BLaER1 (cell line): ENCODE measurements around the gene AUTS2.

Experiments used
- H3K27ac ChIP-seq: shearing (Covaris generic); formaldehyde crosslinking; 2 replicates; pipeline ENCODE4 v1.8.1; 2022
- H3K27me3 ChIP-seq: shearing (Covaris generic); formaldehyde crosslinking; 2 replicates; pipeline ENCODE4 v1.8.1; 2022
- H3K36me3 ChIP-seq: shearing (Covaris generic); formaldehyde crosslinking; 2 replicates; pipeline ENCODE4 v1.8.1; 2022
- H3K4me1 ChIP-seq: shearing (Covaris generic); formaldehyde crosslinking; 2 replicates; pipeline ENCODE4 v1.8.1; 2022
- H3K4me2 ChIP-seq: shearing (Covaris generic); formaldehyde crosslinking; 2 replicates; pipeline ENCODE4 v1.8.1; 2022
- H3K4me3 ChIP-seq: shearing (Covaris generic); formaldehyde crosslinking; 2 replicates; pipeline ENCODE4 v1.8.1; 2022
- H3K9ac ChIP-seq: shearing (Covaris generic); formaldehyde crosslinking; 2 replicates; pipeline ENCODE4 v1.8.1; 2022
- H3K9me3 ChIP-seq: shearing (Covaris generic); formaldehyde crosslinking; 2 replicates; pipeline ENCODE4 v1.8.1; 2022
- H4K20me1 ChIP-seq: shearing (Covaris generic); formaldehyde crosslinking; 2 replicates; pipeline ENCODE4 v1.8.1; 2022
- Cebpa-rat ChIP-seq: shearing (Covaris generic); IDR thresholded peaks from 2 replicates; pipeline ENCODE4 v1.8.1; 2022

Gene AUTS2

DNA sequence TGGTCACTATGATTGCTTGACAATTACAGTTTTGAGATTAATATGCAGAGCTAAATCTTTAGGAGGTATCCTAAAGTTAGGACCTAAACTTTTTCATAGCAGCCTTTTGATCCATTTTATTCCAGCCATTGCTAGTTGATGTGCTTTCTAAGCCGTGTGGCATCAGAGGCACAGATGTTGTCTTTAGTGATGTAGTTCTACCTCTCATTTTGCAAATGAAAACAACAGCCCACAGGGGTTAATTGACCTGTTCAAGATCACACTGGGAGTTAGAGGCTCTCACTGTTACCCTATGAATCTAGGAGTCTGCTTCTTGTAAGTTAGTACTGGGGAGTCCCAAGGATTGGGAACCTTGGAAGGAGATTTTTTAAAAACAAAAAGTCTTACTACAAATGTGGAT, 10.6 kb downstream of the AUTS2 start:
- H4K20me1 ChIP-seq: peaks cover 100% of the 10 kb centered on the region
- peaks cover 81% of the 10 kb centered on the region for H3K4me1 ChIP-seq
- H3K27ac ChIP-seq: no peak overlapping the region
- H3K36me3 ChIP-seq: no peaks in the 10 kb centered on the region
- H3K9me3 ChIP-seq: no peaks in the 10 kb centered on the region
- no peak overlapping the region for H3K4me3 ChIP-seq
- TF ChIP-seq Cebpa-rat: no peak
- no peak overlapping the region for H3K4me2 ChIP-seq
- H3K9ac ChIP-seq: no peak overlapping the region
- no peaks in the 10 kb centered on the region for H3K27me3 ChIP-seq

DNA sequence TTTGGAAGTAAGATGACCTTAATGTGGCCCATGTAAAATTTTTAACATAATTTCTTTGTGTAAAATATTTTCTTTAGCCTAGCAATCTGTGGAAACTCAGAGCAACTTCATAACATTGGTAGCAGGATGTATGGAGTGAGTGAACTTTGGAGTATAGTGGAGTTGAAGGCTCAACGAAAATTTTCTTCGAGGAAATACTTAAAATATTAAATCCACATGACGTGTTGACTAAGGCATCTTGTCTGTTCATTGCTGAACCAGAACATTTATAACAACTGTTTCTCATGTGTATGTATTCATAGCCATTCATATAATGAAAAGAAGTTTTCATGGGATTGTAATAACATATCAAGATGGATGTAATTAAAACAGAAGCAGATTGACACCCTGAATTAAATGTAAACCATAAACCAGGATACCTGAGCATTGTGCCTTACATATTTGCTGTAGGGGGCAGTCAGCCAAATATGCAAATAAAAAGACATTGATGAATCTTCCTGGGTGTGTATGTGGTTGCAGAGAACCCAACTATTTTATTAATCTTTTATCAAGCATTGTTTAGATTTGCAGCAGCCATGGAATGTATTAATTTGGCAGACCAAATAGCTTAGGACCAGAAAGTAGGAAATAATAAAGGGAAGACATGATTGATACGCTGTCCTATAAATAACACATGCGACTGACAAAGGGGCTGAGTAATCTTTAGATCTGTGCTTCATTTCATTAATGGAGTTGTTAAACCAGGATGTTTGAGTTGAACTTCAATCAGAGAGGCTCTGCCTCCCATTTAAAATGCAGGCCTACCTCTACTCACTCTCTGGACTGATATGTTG, 11.5 kb downstream of the AUTS2 start:
- no peak overlapping the region for H3K9ac ChIP-seq
- H3K27ac ChIP-seq: no peak overlapping the region
- no peaks in the 10 kb centered on the region for H3K9me3 ChIP-seq
- H3K4me3 ChIP-seq: no peak overlapping the region
- H4K20me1 ChIP-seq: peaks cover 100% of the 10 kb centered on the region
- peak overlapping the region; percentile 65 for H3K4me2 ChIP-seq
- no peak for TF ChIP-seq Cebpa-rat
- peaks cover 77% of the 10 kb centered on the region for H3K4me1 ChIP-seq
- peaks cover 5% of the 10 kb centered on the region; the same call in 1 of the 2 replicates for H3K36me3 ChIP-seq
- H3K27me3 ChIP-seq: no peaks in the 10 kb centered on the region

DNA sequence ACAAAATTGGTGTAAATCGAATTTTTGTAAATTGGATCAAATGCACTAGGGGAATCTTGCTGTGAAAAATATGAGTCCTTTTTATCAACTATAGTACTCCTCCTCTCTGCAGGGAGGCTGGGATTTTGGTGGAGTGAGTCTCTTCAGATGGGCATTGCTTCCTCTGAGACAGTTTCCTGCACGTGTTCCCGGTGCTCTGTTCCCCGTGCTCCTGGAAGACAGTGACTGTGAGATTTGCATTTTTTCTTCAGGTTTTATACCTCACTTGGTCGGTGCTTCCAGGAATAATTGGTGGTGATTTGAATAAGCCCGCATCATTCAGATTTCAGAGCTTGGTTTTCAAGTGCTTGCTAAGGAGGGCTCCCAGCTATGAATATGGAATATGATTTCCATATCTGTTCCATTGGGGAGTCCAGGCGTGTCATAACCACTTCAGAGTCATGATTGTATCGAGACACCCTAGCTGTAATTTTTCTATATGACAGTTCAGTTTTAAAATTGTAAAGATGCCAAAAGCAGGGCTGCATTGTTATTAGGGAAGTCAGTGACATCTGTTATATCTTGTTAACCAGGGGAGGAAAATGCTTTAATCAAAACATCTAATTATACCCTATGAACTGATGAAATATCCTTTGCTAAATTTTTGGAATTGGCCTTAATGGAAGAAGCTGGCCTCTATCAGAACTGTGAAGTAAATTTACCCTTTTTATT, 12.3 kb downstream of the AUTS2 start:
- 0 out of 2 replicates have a peak overlapping the region, but pooled peaks have one; percentile 32 for H3K27ac ChIP-seq
- no peak overlapping the region for H3K4me3 ChIP-seq
- peaks cover 5% of the 10 kb centered on the region; the same call in 1 of the 2 replicates for H3K36me3 ChIP-seq
- TF ChIP-seq Cebpa-rat: no peak
- H3K4me2 ChIP-seq: peak overlapping the region; percentile 65
- peaks cover 71% of the 10 kb centered on the region for H3K4me1 ChIP-seq
- H3K27me3 ChIP-seq: no peaks in the 10 kb centered on the region
- no peaks in the 10 kb centered on the region for H3K9me3 ChIP-seq
- no peak overlapping the region for H3K9ac ChIP-seq
- peaks cover 100% of the 10 kb centered on the region for H4K20me1 ChIP-seq

DNA sequence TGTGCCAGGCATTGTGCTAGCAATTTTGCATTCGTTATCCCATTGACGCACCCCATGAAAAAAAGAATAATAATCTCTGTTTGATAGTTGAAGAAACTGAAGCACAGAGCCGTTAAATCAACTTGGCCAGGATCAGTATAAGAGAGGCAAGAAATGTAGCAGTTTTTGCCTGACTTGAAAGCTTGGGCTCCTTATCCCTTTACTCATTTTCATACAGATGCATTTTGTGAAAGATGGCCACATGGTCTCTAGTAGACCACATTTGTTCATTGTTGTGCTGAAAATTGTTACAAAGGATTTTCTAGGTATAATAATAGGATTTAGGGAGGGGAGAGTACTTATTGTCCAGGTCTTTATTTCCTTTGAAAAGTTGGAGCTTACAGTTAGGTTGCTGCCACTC, 14.7 kb downstream of the AUTS2 start:
- Histone ChIP-seq H3K27me3 (no peaks in the 10 kb centered on the region), H3K4me1 (peaks cover 87% of the 10 kb centered on the region), H3K36me3 (peaks cover 5% of the 10 kb centered on the region; the same call in 1 of the 2 replicates), H3K9me3 (no peaks in the 10 kb centered on the region), H3K27ac (no peak overlapping the region), H3K9ac (no peak overlapping the region), H3K4me3 (no peak overlapping the region), H4K20me1 (peaks cover 100% of the 10 kb centered on the region), H3K4me2 (peak overlapping the region; percentile 23)
- no peak for TF ChIP-seq Cebpa-rat

DNA sequence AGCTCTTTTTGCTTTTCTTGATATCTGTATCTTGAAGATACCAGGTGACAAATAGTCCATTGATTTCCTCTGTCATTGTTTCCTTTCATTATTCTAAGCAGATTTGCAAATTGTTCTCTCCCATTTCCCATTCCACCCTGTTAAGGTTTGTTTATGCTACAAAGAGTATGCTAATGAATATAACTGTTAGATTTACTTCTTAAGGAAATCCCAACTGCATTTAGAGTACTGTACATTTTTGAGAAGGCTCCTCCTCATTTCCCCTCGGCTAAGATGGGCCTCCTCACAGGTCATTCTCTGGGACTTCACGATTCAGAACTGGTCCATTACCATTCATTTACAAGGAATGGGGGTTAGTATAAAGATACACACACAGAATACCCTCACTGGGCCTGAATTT, 15.6 kb downstream of the AUTS2 start:
- TF ChIP-seq Cebpa-rat: no peak
- H3K9me3 ChIP-seq: no peaks in the 10 kb centered on the region
- no peak overlapping the region for H3K4me3 ChIP-seq
- peaks cover 100% of the 10 kb centered on the region for H4K20me1 ChIP-seq
- no peaks in the 10 kb centered on the region for H3K27me3 ChIP-seq
- H3K36me3 ChIP-seq: peaks cover 5% of the 10 kb centered on the region; the same call in 1 of the 2 replicates
- H3K4me2 ChIP-seq: no peak overlapping the region
- peaks cover 87% of the 10 kb centered on the region for H3K4me1 ChIP-seq
- no peak overlapping the region for H3K27ac ChIP-seq
- no peak overlapping the region for H3K9ac ChIP-seq

DNA sequence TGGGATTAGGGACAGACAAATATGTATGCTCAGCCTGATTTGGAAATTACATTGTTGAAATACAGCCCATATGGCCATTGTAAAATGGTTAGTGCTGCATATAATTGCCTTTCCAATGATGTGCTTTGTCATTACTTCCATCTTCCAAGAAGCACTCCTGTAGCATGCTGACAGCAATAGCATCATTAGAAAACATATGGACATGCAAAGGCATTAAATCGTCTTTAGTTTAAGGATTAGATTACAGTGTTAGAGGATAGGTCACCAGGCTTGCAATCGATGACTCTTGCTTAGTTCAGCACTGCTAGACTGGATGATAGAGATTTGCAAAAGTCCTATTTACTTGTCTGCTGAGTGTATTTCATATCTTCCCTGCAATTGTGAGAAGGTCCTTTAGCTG, 17.4 kb downstream of the AUTS2 start:
- H3K36me3 ChIP-seq: peaks cover 5% of the 10 kb centered on the region; the same call in 1 of the 2 replicates
- H3K27me3 ChIP-seq: no peaks in the 10 kb centered on the region
- no peak overlapping the region for H3K4me2 ChIP-seq
- H3K4me1 ChIP-seq: peaks cover 87% of the 10 kb centered on the region
- no peaks in the 10 kb centered on the region for H3K9me3 ChIP-seq
- no peak overlapping the region for H3K27ac ChIP-seq
- H4K20me1 ChIP-seq: peaks cover 100% of the 10 kb centered on the region
- TF ChIP-seq Cebpa-rat: no peak
- no peak overlapping the region for H3K4me3 ChIP-seq
- H3K9ac ChIP-seq: no peak overlapping the region

DNA sequence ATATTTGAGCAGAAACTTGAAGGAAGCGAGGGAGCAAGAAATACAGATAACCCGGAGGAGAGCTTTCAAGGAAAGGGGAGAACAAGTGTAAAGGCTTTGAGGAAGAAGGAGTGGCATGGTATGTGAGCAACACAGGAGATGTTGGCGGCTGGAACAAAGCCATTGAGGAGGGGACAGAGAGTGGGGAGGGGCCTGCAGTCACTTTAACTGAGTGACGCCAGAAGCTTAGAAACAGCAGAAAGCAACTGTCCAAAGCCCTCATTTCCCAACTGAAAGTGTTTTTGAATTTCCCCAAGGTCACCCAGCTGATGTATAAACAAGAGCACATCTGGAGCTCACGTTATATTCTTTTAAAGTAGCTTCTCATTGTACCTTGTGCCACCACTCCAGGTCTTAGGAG, 19.1 kb downstream of the AUTS2 start:
- H3K4me2 ChIP-seq: peak overlapping the region; percentile 79
- peak overlapping the region; percentile 4; the same call in 1 of the 2 replicates for H3K27ac ChIP-seq
- H3K9ac ChIP-seq: no peak overlapping the region
- no peaks in the 10 kb centered on the region for H3K9me3 ChIP-seq
- no peaks in the 10 kb centered on the region for H3K27me3 ChIP-seq
- H3K36me3 ChIP-seq: peaks cover 5% of the 10 kb centered on the region; the same call in 1 of the 2 replicates
- peaks cover 88% of the 10 kb centered on the region for H3K4me1 ChIP-seq
- H3K4me3 ChIP-seq: no peak overlapping the region
- no peak for TF ChIP-seq Cebpa-rat
- peaks cover 97% of the 10 kb centered on the region for H4K20me1 ChIP-seq

DNA sequence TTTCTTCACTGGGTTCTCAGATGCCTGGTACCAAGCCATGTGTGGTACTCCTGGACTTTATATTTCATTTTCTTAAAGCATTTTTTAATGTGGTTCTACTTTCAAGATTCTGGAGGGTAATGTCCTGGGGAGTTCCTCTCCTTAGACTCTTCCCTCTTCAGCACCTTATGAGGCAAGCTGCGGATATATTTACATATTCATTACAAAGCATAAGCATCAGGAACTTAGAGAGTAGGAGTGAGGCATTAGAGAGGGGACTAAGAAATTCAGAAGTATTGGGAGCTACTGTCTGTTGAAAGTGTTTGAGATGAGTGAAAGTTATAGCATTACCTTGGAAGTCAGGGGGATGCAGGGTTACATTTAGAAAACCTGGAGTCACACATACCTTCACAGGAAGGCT, 20.8 kb downstream of the AUTS2 start:
- TF ChIP-seq Cebpa-rat: no peak
- Histone ChIP-seq H4K20me1 (peaks cover 97% of the 10 kb centered on the region), H3K9me3 (no peaks in the 10 kb centered on the region), H3K9ac (peak overlapping the region; percentile 31; the same call in 1 of the 2 replicates), H3K4me2 (peak overlapping the region; percentile 79), H3K4me1 (peaks cover 88% of the 10 kb centered on the region), H3K27me3 (no peaks in the 10 kb centered on the region), H3K27ac (peak overlapping the region; percentile 69), H3K36me3 (peaks cover 5% of the 10 kb centered on the region; the same call in 1 of the 2 replicates), H3K4me3 (no peak overlapping the region; the same call in 1 of the 2 replicates)

DNA sequence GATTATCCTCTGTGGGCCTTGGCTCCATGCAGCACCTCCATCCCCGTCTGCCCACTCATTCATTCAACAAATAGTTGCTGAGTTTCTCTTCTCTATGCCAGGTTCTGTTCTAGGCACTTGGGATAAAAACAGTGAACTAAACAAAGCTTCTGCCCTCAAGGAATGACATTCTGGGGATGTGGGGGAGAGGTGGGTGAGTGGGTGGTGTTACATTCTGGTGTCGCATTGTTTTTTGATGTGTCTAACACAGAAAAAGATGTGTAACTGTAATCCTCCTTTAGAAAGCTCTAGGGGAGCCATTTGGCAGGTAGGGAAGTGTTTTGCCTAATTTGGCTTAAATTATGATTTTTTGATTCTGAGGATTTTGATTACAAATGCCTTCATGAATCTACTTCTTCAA, 21.4 kb downstream of the AUTS2 start:
- no peaks in the 10 kb centered on the region for H3K9me3 ChIP-seq
- peak overlapping the region; percentile 79 for H3K4me2 ChIP-seq
- H4K20me1 ChIP-seq: peaks cover 97% of the 10 kb centered on the region
- H3K27ac ChIP-seq: peak overlapping the region; percentile 69; the same call in 1 of the 2 replicates
- TF ChIP-seq Cebpa-rat: no peak
- H3K4me3 ChIP-seq: no peak overlapping the region
- peaks cover under 1% of the 10 kb centered on the region; the same call in 1 of the 2 replicates for H3K36me3 ChIP-seq
- 0 out of 2 replicates have a peak overlapping the region, but pooled peaks have one; percentile 31 for H3K9ac ChIP-seq
- H3K27me3 ChIP-seq: no peaks in the 10 kb centered on the region
- peaks cover 90% of the 10 kb centered on the region for H3K4me1 ChIP-seq

DNA sequence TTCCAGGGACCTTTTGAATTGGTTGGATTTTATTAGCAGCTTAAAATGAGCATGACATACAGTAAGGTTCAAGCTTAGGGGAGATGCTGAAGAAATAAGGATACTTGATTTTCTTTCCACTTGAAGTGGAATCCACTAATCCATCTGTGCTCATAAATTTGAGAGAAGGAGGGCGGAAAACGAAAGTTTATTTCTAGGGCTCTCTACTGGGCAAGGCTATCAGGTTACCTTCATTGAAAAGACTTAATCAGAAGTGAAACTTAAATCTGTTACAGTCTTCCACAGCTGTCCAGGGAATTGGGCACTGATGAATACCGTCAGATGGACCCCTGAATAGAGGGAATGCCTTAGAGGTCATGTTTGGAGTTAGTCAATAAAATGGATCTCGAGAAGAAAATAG, 21.8 kb downstream of the AUTS2 start:
- Histone ChIP-seq H3K27ac (no peak overlapping the region), H4K20me1 (peaks cover 97% of the 10 kb centered on the region), H3K36me3 (no peaks in the 10 kb centered on the region)

More for the DNA sequence above, 21.8 kb downstream of the AUTS2 start:
- Histone ChIP-seq H3K27me3 (no peaks in the 10 kb centered on the region), H3K4me1 (peaks cover 91% of the 10 kb centered on the region), H3K4me2 (peak overlapping the region; percentile 79), H3K9me3 (no peaks in the 10 kb centered on the region), H3K9ac (no peak overlapping the region), H3K4me3 (no peak overlapping the region)
- no peak for TF ChIP-seq Cebpa-rat
